Panc1 (cell line): ENCODE results near the gene METTL4. TPM values are rescaled to one million over a fixed set of nuclear protein-coding genes. Genes with fewer than 3 reads are reported as not detected.

Experiments
- ATAC-seq: fragments of 200-7000 bp; cut with Tn5 transposase; 2 replicates; pipeline ENCODE4 v1.9.1; 2020; ENCODE audit warnings: mild to moderate bottlenecking, moderate library complexity
- BruUV-seq: library from RNA; stranded (reverse); fragments of 400-500 nt; replicated peaks from 2 replicates; lab custom pipeline; 2021; lab: Mats Ljungman, UMichigan
- CTCF ChIA-PET: fragments of 300-600 bp; sonication (Branson Sonifier 250); formaldehyde crosslinking; loops from one replicate; lab custom pipeline; 2022; ENCODE audit warnings: antibody characterized with exemption; lab: Charles Lee
- POLR2A ChIA-PET: fragments of 300-600 bp; sonication (Branson Sonifier 250); formaldehyde crosslinking; loops from one replicate; lab custom pipeline; 2022; ENCODE audit warnings: antibody characterized with exemption; lab: Charles Lee
- DNase-seq: peaks from one replicate; pipeline ENCODE4 v3.0.0-alpha.2; 2010; ENCODE audit warnings: low read depth, low spot score
- H3K27ac ChIP-seq: 2 replicates; pipeline ENCODE4 v1.5.1; 2011; ENCODE audit warnings: mild to moderate bottlenecking, low read length, inconsistent platforms
- H3K27me3 ChIP-seq: fragments of 200-500 bp; sonication (Bioruptor generic); 2 replicates; pipeline ENCODE4 v1.6.0; 2014; ENCODE audit warnings: low read length, inconsistent platforms; ENCODE audit not compliant: control insufficient read depth, insufficient read depth
- H3K36me3 ChIP-seq: fragments of 200-500 bp; sonication (Bioruptor generic); 2 replicates; pipeline ENCODE4 v1.5.1; 2014; ENCODE audit warnings: inconsistent platforms, mild to moderate bottlenecking, low read length, moderate library complexity; ENCODE audit not compliant: control insufficient read depth, insufficient read depth
- H3K4me1 ChIP-seq: 2 replicates; pipeline ENCODE4 v1.5.1; 2011; ENCODE audit warnings: inconsistent platforms, mild to moderate bottlenecking, low read length, moderate library complexity; ENCODE audit not compliant: control insufficient read depth, insufficient read depth
- H3K4me3 ChIP-seq, 2 experiments: 2 replicates each; pipeline ENCODE4 v1.5.1; 2011 to 2012; ENCODE audit warnings: low read depth in 2 of 2, low read length in 2 of 2, mild to moderate bottlenecking in 2 of 2, inconsistent platforms in 1 of 2, moderate library complexity in 1 of 2
- H3K9me3 ChIP-seq: fragments of 200-500 bp; sonication (Bioruptor generic); 2 replicates; pipeline ENCODE4 v1.5.1; 2014; ENCODE audit warnings: low read depth, mild to moderate bottlenecking, inconsistent platforms, low read length, moderate library complexity; ENCODE audit not compliant: control insufficient read depth, insufficient read depth
- POLR2AphosphoS5 ChIP-seq: IDR thresholded peaks from 2 replicates; pipeline ENCODE4 v1.6.1; 2012; ENCODE audit warnings: mild to moderate bottlenecking, low read depth, low read length, moderate library complexity
- REST ChIP-seq, 2 experiments: IDR thresholded peaks; 2 replicates each; pipeline ENCODE4 v1.6.1; 2011 to 2012; ENCODE audit warnings: low read depth in 2 of 2, control low read depth in 1 of 2, low read length in 1 of 2, mild to moderate bottlenecking in 1 of 2, moderate library complexity in 1 of 2; ENCODE audit not compliant: insufficient read depth in 1 of 2
- SIN3A ChIP-seq: IDR thresholded peaks from 2 replicates; pipeline ENCODE4 v1.6.1; 2012; ENCODE audit warnings: low read depth, mild to moderate bottlenecking, low read length, moderate library complexity, borderline replicate concordance; ENCODE audit not compliant: insufficient read depth
- TCF7L2 ChIP-seq: IDR thresholded peaks from 2 replicates; pipeline ENCODE4 v1.6.1; 2011; ENCODE audit warnings: mild to moderate bottlenecking, low read depth, low read length, inconsistent platforms
- in situ Hi-C: cut with HindIII; loops from 2 replicates; pipeline ENCODE4 v1.10.0; 2016; ENCODE audit warnings: low sequenced_read_pairs, low pct_unique_long_range_greater_than_20kb
- intact Hi-C: fragments of 100-400 bp; cut with micrococcal nuclease; formaldehyde crosslinking; loops from one replicate; pipeline ENCODE4 v1.10.0; 2022; ENCODE audit not compliant: unreplicated experiment
- total RNA-seq: library from RNA; stranded (reverse); gene quantifications from one replicate; pipeline ENCODE4 v1.2.1, GENCODE V29; 2021; ENCODE audit not compliant: unreplicated experiment
- TF ChIP-seq, protein P1 (sequence below): fragments of 450-650 bp; IDR thresholded peaks from 2 replicates; pipeline ENCODE4 v1.5.1; 2017; ENCODE audit warnings: mild to moderate bottlenecking

METTL4 gene
- total RNA-seq, 1 experiment from 2014 or later, result 9.6 TPM

GRCh38 chr18:2537296-2537695 lies 34.0 kb downstream of the METTL4 start:
- Histone ChIP-seq H3K27me3 (no peaks in the 10 kb centered on the region), H3K36me3 (no peaks in the 10 kb centered on the region), H3K27ac (no peak overlapping the region), H3K4me1 (no peaks in the 10 kb centered on the region), H3K4me3 (no peak overlapping the region), H3K9me3 (no peaks in the 10 kb centered on the region)
- DNase-seq (no peak), ATAC-seq (no peak)
- intact Hi-C loops, result no loop called here
- in situ Hi-C loops, result no loop called here
- BruUV-seq, result no TSS peak
- TF ChIP-seq POLR2AphosphoS5, result no peak
- TF ChIP-seq REST (IDR thresholded peaks at IDR 0.05; ENCODE audit: insufficient read depth in 1 of 2, low read depth in 2 of 2, low read length in 1 of 2), result no peak
- TF ChIP-seq SIN3A, result no peak
- no peak for TF ChIP-seq TCF7L2
- TF ChIP-seq, protein P1, sequence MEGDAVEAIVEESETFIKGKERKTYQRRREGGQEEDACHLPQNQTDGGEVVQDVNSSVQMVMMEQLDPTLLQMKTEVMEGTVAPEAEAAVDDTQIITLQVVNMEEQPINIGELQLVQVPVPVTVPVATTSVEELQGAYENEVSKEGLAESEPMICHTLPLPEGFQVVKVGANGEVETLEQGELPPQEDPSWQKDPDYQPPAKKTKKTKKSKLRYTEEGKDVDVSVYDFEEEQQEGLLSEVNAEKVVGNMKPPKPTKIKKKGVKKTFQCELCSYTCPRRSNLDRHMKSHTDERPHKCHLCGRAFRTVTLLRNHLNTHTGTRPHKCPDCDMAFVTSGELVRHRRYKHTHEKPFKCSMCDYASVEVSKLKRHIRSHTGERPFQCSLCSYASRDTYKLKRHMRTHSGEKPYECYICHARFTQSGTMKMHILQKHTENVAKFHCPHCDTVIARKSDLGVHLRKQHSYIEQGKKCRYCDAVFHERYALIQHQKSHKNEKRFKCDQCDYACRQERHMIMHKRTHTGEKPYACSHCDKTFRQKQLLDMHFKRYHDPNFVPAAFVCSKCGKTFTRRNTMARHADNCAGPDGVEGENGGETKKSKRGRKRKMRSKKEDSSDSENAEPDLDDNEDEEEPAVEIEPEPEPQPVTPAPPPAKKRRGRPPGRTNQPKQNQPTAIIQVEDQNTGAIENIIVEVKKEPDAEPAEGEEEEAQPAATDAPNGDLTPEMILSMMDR, result no peak
- CTCF ChIA-PET, result no interaction called here
- POLR2A ChIA-PET, result no interaction called here

- H3K4me1 ChIP-seq, result no peaks in the 10 kb centered on the region
- H3K36me3 ChIP-seq, result no peaks in the 10 kb centered on the region
- BruUV-seq, result no TSS peak
- H3K27me3 ChIP-seq, result no peaks in the 10 kb centered on the region
- intact Hi-C loops (no loop called here), in situ Hi-C loops (no loop called here)
- H3K4me3 ChIP-seq, result no peak overlapping the region
- ChIA-PET POLR2A (no interaction called here), CTCF (no interaction called here)
- ATAC-seq (no peak), DNase-seq (no peak)
- TF ChIP-seq SIN3A (no peak), POLR2AphosphoS5 (no peak), REST (IDR thresholded peaks at IDR 0.05; ENCODE audit: insufficient read depth in 1 of 2, low read depth in 2 of 2, low read length in 1 of 2) (no peak), TCF7L2 (no peak)
- TF ChIP-seq, protein P1, result no peak
- no peak overlapping the region for H3K27ac ChIP-seq
- H3K9me3 ChIP-seq, result no peaks in the 10 kb centered on the region
These were observed 34.8 kb downstream of the METTL4 start for GRCh38 chr18:2536493-2536892.
